Dendritic cell treated with granulocyte-macrophage colony-stimulating factor and Interleukin-4, amounts not matched to agents 40 ng/mL and 50 ng/mL, for 4 days (primary cell): Measurements from ENCODE around the gene ADNP2.

ENCODE experiments used
- H3K27ac Mint-ChIP-seq: one replicate; pipeline ENCODE4 v1.8.0; 2022; ENCODE audit warnings: mild to moderate bottlenecking, mixed read lengths
- H3K27me3 Mint-ChIP-seq: one replicate; pipeline ENCODE4 v1.8.0; 2022; ENCODE audit warnings: mild to moderate bottlenecking, mixed read lengths
- H3K36me3 Mint-ChIP-seq: one replicate; pipeline ENCODE4 v1.8.0; 2022; ENCODE audit warnings: low read depth, mixed read lengths
- H3K4me1 Mint-ChIP-seq: one replicate; pipeline ENCODE4 v1.8.0; 2022; ENCODE audit warnings: low read depth, mixed read lengths
- H3K4me3 Mint-ChIP-seq: one replicate; pipeline ENCODE4 v1.8.0; 2022; ENCODE audit warnings: mild to moderate bottlenecking, moderate library complexity, mixed read lengths
- H3K9me3 Mint-ChIP-seq: one replicate; pipeline ENCODE4 v1.8.0; 2022; ENCODE audit warnings: mixed read lengths
- intact Hi-C: fragments of 100-400 bp; cut with micrococcal nuclease; formaldehyde crosslinking; loops from one replicate; pipeline ENCODE4 v1.15.0; 2022

Gene ADNP2

GRCh38 chr18:80120932-80121331 lies 11.9 kb downstream of the ADNP2 start:
- no peaks in the 10 kb centered on the region for H3K4me1 Mint-ChIP-seq
- intact Hi-C loops: no loop called here
- H3K36me3 Mint-ChIP-seq: peaks cover 75% of the 10 kb centered on the region
- no peaks in the 10 kb centered on the region for H3K9me3 Mint-ChIP-seq
- no peak overlapping the region for H3K27ac Mint-ChIP-seq
- H3K4me3 Mint-ChIP-seq: no peak overlapping the region
- no peaks in the 10 kb centered on the region for H3K27me3 Mint-ChIP-seq

GRCh38 chr18:80124131-80124530 lies 15.1 kb downstream of the ADNP2 start:
- Mint-ChIP-seq H3K9me3 (no peaks in the 10 kb centered on the region), H3K4me3 (no peak overlapping the region), H3K4me1 (peaks cover 6% of the 10 kb centered on the region), H3K27ac (no peak overlapping the region), H3K27me3 (no peaks in the 10 kb centered on the region), H3K36me3 (peaks cover 69% of the 10 kb centered on the region)
- intact Hi-C loops: no loop called here

GRCh38 chr18:80126797-80127196 lies 17.7 kb downstream of the ADNP2 start:
- Mint-ChIP-seq H3K36me3 (peaks cover 48% of the 10 kb centered on the region), H3K4me3 (no peak overlapping the region), H3K9me3 (no peaks in the 10 kb centered on the region), H3K4me1 (peaks cover 6% of the 10 kb centered on the region), H3K27ac (no peak overlapping the region), H3K27me3 (no peaks in the 10 kb centered on the region)
- intact Hi-C loops: no loop called here

- intact Hi-C loops: no loop called here
Observed at GRCh38 chr18:80127635-80128034, 18.6 kb downstream of the ADNP2 start.

GRCh38 chr18:80129672-80130367 lies 20.8 kb downstream of the ADNP2 start:
- intact Hi-C loops: no loop called here
- H3K9me3 Mint-ChIP-seq: no peaks in the 10 kb centered on the region
- H3K27me3 Mint-ChIP-seq: no peaks in the 10 kb centered on the region
- no peak overlapping the region for H3K4me3 Mint-ChIP-seq
- peaks cover 50% of the 10 kb centered on the region for H3K36me3 Mint-ChIP-seq
- H3K27ac Mint-ChIP-seq: no peak overlapping the region
- peaks cover 6% of the 10 kb centered on the region for H3K4me1 Mint-ChIP-seq

More at GRCh38 chr18:80127635-80128034, 18.6 kb downstream of the ADNP2 start:
- H3K4me3 Mint-ChIP-seq: no peak overlapping the region
- H3K36me3 Mint-ChIP-seq: peaks cover 46% of the 10 kb centered on the region
- no peak overlapping the region for H3K27ac Mint-ChIP-seq
- H3K4me1 Mint-ChIP-seq: peaks cover 6% of the 10 kb centered on the region
- H3K27me3 Mint-ChIP-seq: no peaks in the 10 kb centered on the region
- H3K9me3 Mint-ChIP-seq: no peaks in the 10 kb centered on the region

GRCh38 chr18:80130555-80130954 lies 21.5 kb downstream of the ADNP2 start:
- no peaks in the 10 kb centered on the region for H3K9me3 Mint-ChIP-seq
- no peaks in the 10 kb centered on the region for H3K27me3 Mint-ChIP-seq
- intact Hi-C loops: no loop called here
- H3K4me3 Mint-ChIP-seq: no peak overlapping the region
- H3K36me3 Mint-ChIP-seq: peaks cover 58% of the 10 kb centered on the region
- no peak overlapping the region for H3K27ac Mint-ChIP-seq
- peaks cover 6% of the 10 kb centered on the region for H3K4me1 Mint-ChIP-seq

DNA sequence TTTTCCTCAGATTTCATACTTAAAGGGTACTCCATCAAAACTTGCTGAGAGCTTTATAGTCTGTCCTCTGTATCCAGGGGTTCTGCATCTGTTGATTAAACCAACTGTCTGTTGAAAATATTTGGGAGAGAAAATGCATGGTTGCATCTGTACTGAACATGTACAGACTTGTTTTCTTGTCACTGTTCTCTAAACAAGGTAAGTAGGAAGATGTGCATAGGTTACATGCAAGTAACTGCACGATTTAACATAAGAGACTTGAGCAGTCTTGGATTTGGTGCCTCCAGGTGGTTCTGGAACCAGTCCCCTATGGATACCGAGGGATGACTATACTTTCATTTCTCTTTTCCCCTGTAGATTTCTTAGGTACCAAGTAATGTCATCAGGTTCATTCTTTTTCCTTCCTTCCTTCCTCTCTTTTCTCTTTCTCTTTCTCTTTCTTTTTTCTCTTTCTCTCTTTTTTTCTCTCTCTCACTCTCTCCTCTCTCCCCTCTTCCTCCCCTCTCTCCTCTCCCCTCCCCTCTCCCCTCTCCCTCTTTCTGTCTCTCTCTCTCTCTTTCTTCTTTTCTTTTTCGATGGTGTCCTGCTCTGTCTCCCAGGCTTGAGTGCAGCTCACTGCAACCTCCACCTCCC lies 23.2 kb downstream of the ADNP2 start:
- Mint-ChIP-seq H3K4me3 (no peak overlapping the region), H3K9me3 (no peaks in the 10 kb centered on the region), H3K27me3 (no peaks in the 10 kb centered on the region), H3K4me1 (no peaks in the 10 kb centered on the region), H3K27ac (no peak overlapping the region), H3K36me3 (peaks cover 63% of the 10 kb centered on the region)
- intact Hi-C loops: no loop called here

DNA sequence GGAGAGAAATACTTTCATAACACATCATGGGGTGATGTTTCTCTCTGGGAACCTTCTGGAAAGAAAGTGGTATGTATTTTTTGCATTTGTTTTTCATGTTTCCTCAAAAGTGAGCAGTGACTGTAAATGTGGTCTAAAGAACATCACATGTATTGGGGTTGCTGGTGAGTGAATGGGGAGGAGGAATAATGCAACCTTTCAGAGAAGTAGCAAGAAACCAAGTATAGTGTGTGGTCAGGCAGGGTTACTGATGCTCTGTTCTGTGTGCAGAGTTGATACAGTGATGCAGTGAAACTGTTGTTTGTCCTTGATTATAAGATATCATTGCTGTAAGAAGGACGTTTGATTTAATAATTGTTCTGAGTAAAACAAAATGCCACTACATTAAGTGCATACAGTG lies 24.1 kb downstream of the ADNP2 start:
- no peaks in the 10 kb centered on the region for H3K27me3 Mint-ChIP-seq
- no peaks in the 10 kb centered on the region for H3K9me3 Mint-ChIP-seq
- no peak overlapping the region for H3K4me3 Mint-ChIP-seq
- peaks cover 68% of the 10 kb centered on the region for H3K36me3 Mint-ChIP-seq
- H3K27ac Mint-ChIP-seq: no peak overlapping the region
- no peaks in the 10 kb centered on the region for H3K4me1 Mint-ChIP-seq
- intact Hi-C loops: no loop called here

GRCh38 chr18:80135136-80135535 lies 26.1 kb downstream of the ADNP2 start:
- Mint-ChIP-seq H3K27me3 (no peaks in the 10 kb centered on the region), H3K9me3 (no peaks in the 10 kb centered on the region), H3K27ac (no peak overlapping the region), H3K4me1 (no peaks in the 10 kb centered on the region), H3K4me3 (no peak overlapping the region), H3K36me3 (peaks cover 84% of the 10 kb centered on the region)
- intact Hi-C loops: no loop called here

GRCh38 chr18:80136679-80137078 lies 27.6 kb downstream of the ADNP2 start:
- H3K9me3 Mint-ChIP-seq: no peaks in the 10 kb centered on the region
- no peaks in the 10 kb centered on the region for H3K27me3 Mint-ChIP-seq
- no peak overlapping the region for H3K27ac Mint-ChIP-seq
- no peaks in the 10 kb centered on the region for H3K4me1 Mint-ChIP-seq
- intact Hi-C loops: no loop called here
- H3K36me3 Mint-ChIP-seq: peaks cover 82% of the 10 kb centered on the region
- H3K4me3 Mint-ChIP-seq: no peak overlapping the region

- H3K4me3 Mint-ChIP-seq: no peak overlapping the region
- no peak overlapping the region for H3K27ac Mint-ChIP-seq
Observed at GRCh38 chr18:80137137-80137536, 28.1 kb downstream of the ADNP2 start.

GRCh38 chr18:80137976-80138375 lies 28.9 kb downstream of the ADNP2 start:
- no peak overlapping the region for H3K4me3 Mint-ChIP-seq
- no peaks in the 10 kb centered on the region for H3K9me3 Mint-ChIP-seq
- H3K27me3 Mint-ChIP-seq: no peaks in the 10 kb centered on the region
- H3K36me3 Mint-ChIP-seq: peaks cover 72% of the 10 kb centered on the region
- H3K27ac Mint-ChIP-seq: no peak overlapping the region
- intact Hi-C loops: no loop called here
- H3K4me1 Mint-ChIP-seq: no peaks in the 10 kb centered on the region

More at GRCh38 chr18:80137137-80137536, 28.1 kb downstream of the ADNP2 start:
- no peaks in the 10 kb centered on the region for H3K27me3 Mint-ChIP-seq
- intact Hi-C loops: no loop called here
- no peaks in the 10 kb centered on the region for H3K9me3 Mint-ChIP-seq
- H3K4me1 Mint-ChIP-seq: no peaks in the 10 kb centered on the region
- H3K36me3 Mint-ChIP-seq: peaks cover 80% of the 10 kb centered on the region

DNA sequence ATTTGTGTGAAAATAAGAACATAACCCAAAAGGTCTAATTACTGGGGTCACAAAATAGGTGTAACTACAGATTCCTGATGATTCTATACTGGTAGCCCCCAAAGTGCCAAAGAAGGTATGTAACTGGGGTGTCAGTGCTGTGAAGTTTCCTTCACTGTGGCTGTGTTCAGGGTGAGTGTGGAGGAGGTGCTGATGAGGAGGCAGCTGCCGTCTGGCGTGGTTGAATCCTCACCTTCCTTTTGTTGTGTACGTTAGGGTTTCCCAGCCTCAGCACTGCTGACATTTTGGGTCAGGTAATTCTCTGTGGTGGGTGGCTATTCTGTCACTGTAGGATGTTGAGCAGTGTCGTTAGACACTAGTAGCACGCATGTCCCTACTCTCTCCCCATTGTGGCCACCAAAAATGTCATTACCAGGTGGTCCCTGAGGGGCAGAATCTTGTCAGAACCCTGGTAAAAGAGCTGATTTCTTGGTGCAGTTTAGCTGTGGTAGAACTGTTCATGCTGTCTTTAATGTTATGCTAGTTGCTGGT lies 31.5 kb downstream of the ADNP2 start:
- Mint-ChIP-seq H3K36me3 (peaks cover 46% of the 10 kb centered on the region), H3K9me3 (no peaks in the 10 kb centered on the region), H3K4me1 (no peaks in the 10 kb centered on the region), H3K27ac (no peak overlapping the region), H3K27me3 (no peaks in the 10 kb centered on the region), H3K4me3 (no peak overlapping the region)
- intact Hi-C loops: loop anchor here (10.0 kb wide), 1 partner anchor 466 kb away; the partner anchor contains the start of gene CTDP1

GRCh38 chr18:80143881-80144280 lies 34.8 kb downstream of the ADNP2 start:
- H3K4me1 Mint-ChIP-seq: peaks cover 3% of the 10 kb centered on the region
- intact Hi-C loops: loop anchor here (10.0 kb wide), 1 partner anchor 469 kb away; the partner anchor contains the start of gene CTDP1
- H3K4me3 Mint-ChIP-seq: no peak overlapping the region
- peaks cover 18% of the 10 kb centered on the region for H3K36me3 Mint-ChIP-seq
- no peak overlapping the region for H3K27ac Mint-ChIP-seq
- peaks cover 5% of the 10 kb centered on the region for H3K27me3 Mint-ChIP-seq
- no peaks in the 10 kb centered on the region for H3K9me3 Mint-ChIP-seq
